ENCODE data around the gene ADH4.

GRCh38 chr4:99088481-99089365 lies 55.4 kb downstream of the ADH4 start, which contains the start of gene ADH5:
- peak in 1 of 2 donors; percentile 78 for TF ChIP-seq POLR2A (IDR thresholded peaks at IDR 0.05)
- TF ChIP-seq CTCF (IDR thresholded peaks at IDR 0.05): no peak
